ENCODE results near the gene CYP27B1. TPM values are rescaled to one million over a fixed set of nuclear protein-coding genes. Genes with fewer than 3 reads are reported as not detected.

CYP27B1 gene
- total RNA-seq, 6 donors from 2014 or later: 0.98 to 5.2 (median 2.5) TPM; not detected in 1

DNA sequence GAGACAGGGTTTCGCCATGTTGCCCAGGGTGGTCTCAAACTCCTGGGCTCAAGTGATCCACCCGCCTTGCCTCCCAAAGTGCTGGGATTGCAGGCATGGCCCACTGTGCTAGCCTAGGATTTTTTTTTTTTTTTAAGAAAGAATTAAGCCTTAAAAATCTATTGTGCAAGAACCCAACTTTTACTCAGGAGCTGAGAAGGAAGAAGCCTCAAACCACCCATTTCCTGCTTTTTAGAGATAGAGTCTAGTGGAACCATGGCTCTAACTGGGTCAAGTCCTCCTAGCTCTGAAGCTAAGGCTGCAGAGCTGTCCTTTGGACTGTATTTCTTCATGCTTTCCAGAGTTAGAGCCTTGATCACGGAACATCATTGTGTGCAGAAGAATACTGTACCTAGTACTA, 14.4 kb upstream of the CYP27B1 start:
- TF ChIP-seq POLR2AphosphoS5 (IDR thresholded peaks at IDR 0.05) (no peak), POLR2A (IDR thresholded peaks at IDR 0.05) (no peak), EP300 (IDR thresholded peaks at IDR 0.05) (no peak)
- TF ChIP-seq, protein P1, sequence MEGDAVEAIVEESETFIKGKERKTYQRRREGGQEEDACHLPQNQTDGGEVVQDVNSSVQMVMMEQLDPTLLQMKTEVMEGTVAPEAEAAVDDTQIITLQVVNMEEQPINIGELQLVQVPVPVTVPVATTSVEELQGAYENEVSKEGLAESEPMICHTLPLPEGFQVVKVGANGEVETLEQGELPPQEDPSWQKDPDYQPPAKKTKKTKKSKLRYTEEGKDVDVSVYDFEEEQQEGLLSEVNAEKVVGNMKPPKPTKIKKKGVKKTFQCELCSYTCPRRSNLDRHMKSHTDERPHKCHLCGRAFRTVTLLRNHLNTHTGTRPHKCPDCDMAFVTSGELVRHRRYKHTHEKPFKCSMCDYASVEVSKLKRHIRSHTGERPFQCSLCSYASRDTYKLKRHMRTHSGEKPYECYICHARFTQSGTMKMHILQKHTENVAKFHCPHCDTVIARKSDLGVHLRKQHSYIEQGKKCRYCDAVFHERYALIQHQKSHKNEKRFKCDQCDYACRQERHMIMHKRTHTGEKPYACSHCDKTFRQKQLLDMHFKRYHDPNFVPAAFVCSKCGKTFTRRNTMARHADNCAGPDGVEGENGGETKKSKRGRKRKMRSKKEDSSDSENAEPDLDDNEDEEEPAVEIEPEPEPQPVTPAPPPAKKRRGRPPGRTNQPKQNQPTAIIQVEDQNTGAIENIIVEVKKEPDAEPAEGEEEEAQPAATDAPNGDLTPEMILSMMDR (IDR thresholded peaks at IDR 0.05): no peak
- peak overlapping the region in 1 of 4 donors; percentile 81 for H3K27ac ChIP-seq
- ATAC-seq (ENCODE audit: low FRiP score in 2 of 2) (no peak), DNase-seq (no peak)
- H3K4me1 ChIP-seq: peaks cover 20 to 36% (median 28%) of the 10 kb centered on the region in 4 donors
- WGBS, 2 donors: 83 to 89% methylated on average over 3 of the region's 3 CpGs
- H3K9me3 ChIP-seq: no peaks in the 10 kb centered on the region
- H3K36me3 ChIP-seq: peaks cover 0 to 23% (median 11%) of the 10 kb centered on the region in 4 donors
- H3K4me3 ChIP-seq: no peak overlapping the region
- H3K27me3 ChIP-seq: no peaks in the 10 kb centered on the region

DNA sequence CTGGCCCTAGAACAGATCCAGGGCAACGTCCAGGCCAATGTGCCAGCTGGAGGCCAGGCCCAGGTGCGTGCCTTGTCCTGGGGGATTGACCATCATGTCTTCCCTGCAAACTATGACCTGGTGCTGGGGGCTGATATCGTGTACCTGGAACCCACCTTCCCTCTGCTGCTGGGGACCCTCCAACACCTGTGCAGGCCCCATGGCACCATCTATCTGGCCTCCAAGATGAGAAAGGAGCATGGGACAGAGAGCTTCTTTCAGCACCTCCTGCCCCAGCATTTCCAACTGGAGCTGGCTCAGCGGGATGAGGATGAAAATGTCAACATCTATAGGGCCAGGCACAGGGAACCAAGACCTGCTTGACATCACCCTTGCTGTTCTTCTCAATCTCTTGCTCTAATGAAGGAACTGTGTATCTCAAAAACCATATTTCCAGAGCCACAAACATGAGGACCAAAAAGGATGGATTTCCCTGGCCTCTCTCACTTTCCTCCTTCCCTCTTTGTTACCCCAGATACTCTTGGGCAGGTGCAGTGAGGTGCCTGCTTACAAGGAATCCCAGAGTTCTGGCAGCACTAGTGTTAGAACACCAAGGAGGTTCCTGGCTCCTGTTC, 13.5 kb upstream of the CYP27B1 start:
- Histone ChIP-seq H3K4me1 (peaks cover 20 to 36% (median 28%) of the 10 kb centered on the region in 4 donors), H3K27ac (peak overlapping the region in 1 of 4 donors; percentile 81), H3K36me3 (peaks cover 0 to 20% (median 5%) of the 10 kb centered on the region in 4 donors), H3K4me3 (no peak overlapping the region), H3K9me3 (no peaks in the 10 kb centered on the region), H3K27me3 (no peaks in the 10 kb centered on the region)
- no peak for ATAC-seq (ENCODE audit: low FRiP score in 2 of 2)
- WGBS, 2 donors: 78 to 98% methylated on average over 1 to 4 of the region's 4 CpGs
- DNase-seq: no peak
- TF ChIP-seq, protein P1 (IDR thresholded peaks at IDR 0.05): no peak
- TF ChIP-seq POLR2AphosphoS5 (IDR thresholded peaks at IDR 0.05): no peak
- no peak for TF ChIP-seq POLR2A (IDR thresholded peaks at IDR 0.05)
- TF ChIP-seq EP300 (IDR thresholded peaks at IDR 0.05): no peak

DNA sequence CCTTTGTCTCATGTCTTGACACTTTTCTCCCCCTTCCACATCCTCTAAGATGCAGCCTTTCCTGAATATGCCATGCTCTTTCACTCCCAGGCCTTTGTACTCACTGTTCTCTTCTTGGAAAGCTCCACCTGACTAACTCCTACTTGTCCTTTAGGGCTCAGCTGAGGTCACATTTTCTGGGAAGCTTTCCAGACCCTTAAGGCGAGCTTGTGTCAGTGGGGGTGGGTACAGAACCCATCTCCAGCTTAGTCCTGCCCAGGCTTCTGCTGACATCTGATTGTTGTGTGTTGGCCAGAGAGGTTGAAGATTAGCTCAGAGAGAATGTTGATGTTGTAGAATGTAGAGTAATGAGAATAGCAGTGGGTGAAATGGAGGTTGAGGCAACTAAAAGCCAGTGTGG, 12.9 kb upstream of the CYP27B1 start:
- Histone ChIP-seq H3K4me3 (no peak overlapping the region), H3K27me3 (no peaks in the 10 kb centered on the region), H3K4me1 (peaks cover 20 to 36% (median 28%) of the 10 kb centered on the region in 4 donors), H3K27ac (no peak overlapping the region), H3K36me3 (peaks cover 0 to 20% (median 3%) of the 10 kb centered on the region in 4 donors), H3K9me3 (no peaks in the 10 kb centered on the region)
- 57 to 61% methylated on average over 1 of the region's 1 CpG for WGBS, 2 donors
- ATAC-seq (ENCODE audit: low FRiP score in 2 of 2) (no peak), DNase-seq (no peak)
- TF ChIP-seq, protein P1 (IDR thresholded peaks at IDR 0.05): no peak
- TF ChIP-seq EP300 (IDR thresholded peaks at IDR 0.05) (no peak), POLR2AphosphoS5 (IDR thresholded peaks at IDR 0.05) (no peak), POLR2A (IDR thresholded peaks at IDR 0.05) (no peak)

DNA sequence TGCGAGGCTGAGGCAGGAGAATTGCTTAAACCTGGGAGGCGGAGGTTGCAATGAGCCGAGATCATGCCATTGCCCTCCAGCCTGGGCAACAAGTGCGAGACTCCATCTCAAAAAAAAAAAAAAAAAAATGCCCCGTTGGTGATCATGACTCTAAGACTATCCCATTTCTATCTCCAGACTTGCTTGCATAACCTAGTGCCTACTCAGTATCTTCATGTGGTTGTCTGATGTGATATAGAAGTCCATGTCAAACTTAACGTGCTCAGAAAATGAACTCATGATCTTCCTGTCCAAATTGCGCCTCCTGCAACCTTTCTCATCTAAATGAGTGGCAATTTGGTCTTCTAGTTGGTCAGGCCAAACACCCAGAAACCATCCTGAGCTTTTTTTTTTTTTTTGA, 11.0 kb upstream of the CYP27B1 start:
- H3K27ac ChIP-seq: no peak overlapping the region
- DNase-seq (no peak), ATAC-seq (ENCODE audit: low FRiP score in 2 of 2) (no peak)
- TF ChIP-seq POLR2A (IDR thresholded peaks at IDR 0.05) (no peak), EP300 (IDR thresholded peaks at IDR 0.05) (no peak), POLR2AphosphoS5 (IDR thresholded peaks at IDR 0.05) (no peak)
- TF ChIP-seq, protein P1 (IDR thresholded peaks at IDR 0.05): no peak
- H3K27me3 ChIP-seq: no peaks in the 10 kb centered on the region
- no peaks in the 10 kb centered on the region for H3K9me3 ChIP-seq
- H3K4me1 ChIP-seq: peaks cover 15 to 32% (median 25%) of the 10 kb centered on the region in 4 donors
- peaks cover 0 to 15% (median 3%) of the 10 kb centered on the region in 4 donors for H3K36me3 ChIP-seq
- 89 to 94% methylated on average over 7 of the region's 7 CpGs for WGBS, 2 donors
- H3K4me3 ChIP-seq: no peak overlapping the region

DNA sequence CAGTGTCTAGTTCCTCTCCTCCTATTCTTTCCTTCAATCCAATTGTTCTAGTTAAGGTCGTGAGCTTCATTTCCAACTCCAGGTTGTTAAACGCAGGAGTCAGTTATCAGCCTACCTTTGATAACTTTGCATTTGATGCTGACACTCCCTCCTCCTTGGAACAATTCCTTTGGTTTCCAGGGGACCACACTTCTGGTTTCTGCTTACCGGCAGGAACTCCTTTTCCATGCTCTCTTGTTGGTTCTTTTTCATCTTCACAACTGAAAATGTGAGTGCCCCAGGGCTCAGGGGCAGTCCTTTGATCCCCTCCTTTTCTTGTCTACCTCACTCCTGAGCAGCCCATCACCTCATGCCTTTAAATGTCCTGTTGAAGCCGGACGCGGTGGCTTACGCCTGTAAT, 10.5 kb upstream of the CYP27B1 start:
- Histone ChIP-seq H3K9me3 (no peaks in the 10 kb centered on the region), H3K4me3 (no peak overlapping the region), H3K4me1 (peaks cover 15 to 34% (median 25%) of the 10 kb centered on the region in 4 donors), H3K27me3 (no peaks in the 10 kb centered on the region), H3K36me3 (peaks cover 0 to 15% (median 3%) of the 10 kb centered on the region in 4 donors), H3K27ac (no peak overlapping the region)
- TF ChIP-seq, protein P1 (IDR thresholded peaks at IDR 0.05): no peak
- TF ChIP-seq POLR2A (IDR thresholded peaks at IDR 0.05) (no peak), POLR2AphosphoS5 (IDR thresholded peaks at IDR 0.05) (no peak), EP300 (IDR thresholded peaks at IDR 0.05) (no peak)
- DNase-seq (no peak), ATAC-seq (ENCODE audit: low FRiP score in 2 of 2) (no peak)
- 90 to 96% methylated on average over 7 of the region's 7 CpGs for WGBS, 2 donors

All from upper lobe of left lung (tissue), 6 donors.